Measurements from ENCODE around the gene SLC7A1. TPM values are rescaled to one million over a fixed set of nuclear protein-coding genes. Genes with fewer than 3 reads are reported as not detected.
A peak's percentile ranks its signal among the peaks of the same experiment; 100 is the strongest.

The SLC7A1 gene
- total RNA-seq, 1 donor from 2014 or later, result 1.1 TPM

GRCh38 chr13:29513002-29513980 lies 82.2 kb downstream of the SLC7A1 start:
- DNase-seq (ENCODE audit: low spot score) (no peak), ATAC-seq (peak; percentile 18)

- DNase-seq (ENCODE audit: low spot score), result no peak
- no peak for ATAC-seq
Observed at GRCh38 chr13:29511980-29512379, 83.5 kb downstream of the SLC7A1 start.

- no peak for ATAC-seq
- DNase-seq (ENCODE audit: low spot score), result no peak
Observed at GRCh38 chr13:29511106-29511796, 84.2 kb downstream of the SLC7A1 start.

GRCh38 chr13:29510651-29511084 lies 84.8 kb downstream of the SLC7A1 start:
- no peak for DNase-seq (ENCODE audit: low spot score)
- no peak for ATAC-seq

GRCh38 chr13:29509999-29510589 lies 85.4 kb downstream of the SLC7A1 start:
- no peak for DNase-seq (ENCODE audit: low spot score)
- no peak for ATAC-seq

- DNase-seq (ENCODE audit: low spot score) (no peak), ATAC-seq (no peak)
Observed at GRCh38 chr13:29508876-29509252, 86.6 kb downstream of the SLC7A1 start.

GRCh38 chr13:29508130-29508875 lies 87.2 kb downstream of the SLC7A1 start:
- DNase-seq (ENCODE audit: low spot score), result peak; percentile 86
- ATAC-seq, result peak; percentile 98

GRCh38 chr13:29507356-29507755 lies 88.1 kb downstream of the SLC7A1 start:
- ATAC-seq (no peak), DNase-seq (ENCODE audit: low spot score) (no peak)

- no peak for DNase-seq (ENCODE audit: low spot score)
- ATAC-seq, result no peak
Observed at GRCh38 chr13:29505950-29506349, 89.5 kb downstream of the SLC7A1 start.

GRCh38 chr13:29505511-29505910 lies 90.0 kb downstream of the SLC7A1 start:
- DNase-seq (ENCODE audit: low spot score), result no peak
- ATAC-seq, result no peak

GRCh38 chr13:29504691-29505090 lies 90.8 kb downstream of the SLC7A1 start:
- DNase-seq (ENCODE audit: low spot score), result no peak
- no peak for ATAC-seq

- DNase-seq (ENCODE audit: low spot score) (no peak), ATAC-seq (no peak)
Observed at GRCh38 chr13:29503041-29503837, 92.2 kb downstream of the SLC7A1 start.

GRCh38 chr13:29502391-29503008 lies 93.0 kb downstream of the SLC7A1 start:
- DNase-seq (ENCODE audit: low spot score) (no peak), ATAC-seq (peak; percentile 26)

GRCh38 chr13:29501674-29502073 lies 93.8 kb downstream of the SLC7A1 start:
- ATAC-seq (no peak), DNase-seq (ENCODE audit: low spot score) (no peak)

GRCh38 chr13:29500386-29500785 lies 95.1 kb downstream of the SLC7A1 start:
- ATAC-seq, result no peak
- no peak for DNase-seq (ENCODE audit: low spot score)

- no peak for DNase-seq (ENCODE audit: low spot score)
- ATAC-seq, result no peak
Observed at GRCh38 chr13:29499506-29500165, 95.9 kb downstream of the SLC7A1 start.

GRCh38 chr13:29498426-29499040 lies 97.0 kb downstream of the SLC7A1 start:
- no peak for DNase-seq (ENCODE audit: low spot score)
- ATAC-seq, result no peak

GRCh38 chr13:29497137-29497654 lies 98.3 kb downstream of the SLC7A1 start:
- DNase-seq (ENCODE audit: low spot score) (no peak), ATAC-seq (peak; percentile 55)
